ENCODE data around the gene PSMB3. TPM values are rescaled to one million over a fixed set of nuclear protein-coding genes. Genes with fewer than 3 reads are reported as not detected.
"Not testable (repeated sequence)": the region's sequence is repeated elsewhere in the genome, so short reads cannot be mapped to it uniquely, and the experiment has no call there.

Gene PSMB3
- total RNA-seq, 1 donor from 2014 or later, result 318 TPM

DNA sequence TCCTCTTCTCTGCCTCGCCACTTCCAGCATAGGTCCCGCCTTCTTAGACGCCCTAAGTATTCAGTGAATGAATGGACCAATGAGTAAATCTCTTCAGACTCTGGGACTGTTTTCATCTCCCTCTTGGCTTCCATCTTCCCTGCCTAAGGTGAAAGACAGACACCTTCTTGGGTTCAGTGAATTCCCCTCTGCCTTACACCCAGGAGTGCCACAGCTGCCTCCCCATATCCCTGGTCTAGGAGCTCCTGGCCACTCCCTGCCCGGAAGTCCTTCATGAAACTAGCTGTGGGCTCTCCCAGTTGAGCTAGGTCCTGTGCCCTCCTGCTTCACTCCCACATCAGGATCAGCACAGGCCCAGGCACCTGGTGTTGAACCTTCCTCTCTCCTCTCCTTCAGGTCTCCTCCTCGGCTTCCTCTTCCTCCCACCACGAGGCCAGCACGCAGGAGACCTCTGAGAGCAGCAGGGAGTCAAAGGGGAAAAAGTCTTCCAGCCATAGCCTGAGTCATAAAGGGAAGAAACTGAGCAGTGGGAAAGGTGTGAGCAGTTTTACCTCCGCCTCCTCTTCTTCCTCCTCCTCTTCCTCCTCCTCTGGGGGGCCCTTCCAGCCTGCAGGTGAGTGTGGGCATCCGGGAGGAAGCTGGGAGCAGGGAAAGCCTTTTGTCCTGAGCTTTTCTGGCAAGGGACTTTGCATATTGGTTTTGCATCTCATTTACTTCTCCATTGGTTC is 37.2 kb upstream of the PSMB3 start:
- intact Hi-C loops (cut with micrococcal nuclease), result no loop called here

- intact Hi-C loops (cut with micrococcal nuclease), result no loop called here
These were observed 36.1 kb upstream of the PSMB3 start for GRCh38 chr17:38716368-38717005.

DNA sequence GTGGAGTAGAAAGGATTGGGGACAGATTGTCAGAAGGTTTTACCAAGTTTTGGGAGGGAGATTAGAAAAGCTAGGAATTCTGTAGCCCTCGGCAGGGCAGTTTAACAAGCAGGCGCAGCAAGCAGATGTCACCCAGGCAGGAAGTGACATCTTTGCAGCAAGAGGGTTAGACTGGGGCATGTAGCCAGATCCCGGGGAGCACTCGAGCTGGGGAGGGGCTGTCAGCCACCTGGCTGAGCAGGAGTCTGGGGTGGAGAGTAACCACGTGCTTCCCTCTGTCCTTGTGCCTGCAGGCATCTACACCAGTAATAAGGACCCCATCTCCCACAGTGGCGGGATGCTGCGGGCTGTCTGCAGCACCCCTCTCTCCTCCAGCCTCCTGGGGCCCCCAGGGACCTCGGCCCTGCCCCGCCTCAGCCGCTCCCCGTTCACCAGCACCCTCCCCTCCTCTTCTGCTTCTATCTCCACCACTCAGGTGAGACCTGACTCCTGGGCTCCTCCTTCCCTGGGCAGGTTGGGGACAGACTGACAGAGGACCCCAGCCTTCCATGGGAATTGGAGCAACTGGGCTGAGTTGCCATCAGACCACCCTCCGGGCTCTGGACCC is 35.3 kb upstream of the PSMB3 start:
- intact Hi-C loops (cut with micrococcal nuclease), result no loop called here

DNA sequence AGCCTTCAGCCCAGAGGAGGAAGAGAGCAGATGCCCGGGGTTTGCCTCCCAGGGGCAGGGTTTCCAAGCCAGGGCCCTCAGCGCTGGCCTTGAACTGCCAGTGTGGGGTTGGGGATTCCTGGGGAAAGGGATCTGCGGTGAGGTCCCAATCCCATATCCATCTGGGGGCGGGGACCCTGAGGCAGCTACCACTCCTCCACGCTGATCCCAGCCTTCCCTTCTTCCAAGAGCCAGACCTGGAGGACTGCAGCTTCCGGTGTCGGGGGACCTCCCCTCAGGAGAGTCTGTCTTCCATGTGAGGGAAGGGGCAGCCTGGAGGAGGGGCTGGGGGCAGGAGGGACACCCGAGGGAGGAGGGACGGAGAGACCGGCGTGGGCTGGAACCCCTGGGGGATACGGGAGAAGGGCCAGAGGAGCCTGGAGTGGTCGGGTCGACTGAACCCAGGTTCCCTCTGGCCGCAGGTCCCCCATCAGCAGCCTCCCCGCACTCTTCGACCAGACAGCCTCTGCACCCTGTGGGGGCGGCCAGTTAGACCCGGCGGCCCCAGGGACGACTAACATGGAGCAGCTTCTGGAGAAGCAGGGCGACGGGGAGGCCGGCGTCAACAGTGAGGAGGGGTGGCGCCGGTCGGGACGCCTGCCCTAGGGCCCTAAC is 33.1 kb upstream of the PSMB3 start:
- intact Hi-C loops (cut with micrococcal nuclease), result no loop called here

GRCh38 chr17:38719943-38720641 is 32.4 kb upstream of the PSMB3 start:
- intact Hi-C loops (cut with micrococcal nuclease), result no loop called here

DNA sequence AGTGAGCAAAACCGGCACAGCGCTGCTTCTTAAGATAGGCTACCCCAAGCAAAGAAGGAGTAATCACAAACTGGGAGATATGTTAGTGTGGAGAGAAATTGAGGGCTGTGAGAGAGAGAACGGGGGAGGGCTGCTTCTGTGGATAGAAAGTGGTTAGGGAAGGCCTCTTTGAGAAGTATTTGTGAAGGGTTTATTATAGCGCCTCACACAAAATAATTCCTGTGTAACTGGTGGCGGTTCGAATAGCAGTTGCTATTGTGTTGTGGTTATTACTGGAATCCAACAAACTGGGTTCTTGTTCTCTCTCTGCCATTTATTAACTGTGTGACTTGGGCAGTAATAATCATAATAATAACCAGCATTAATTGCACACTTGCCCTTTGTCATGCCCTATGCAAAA is 31.6 kb upstream of the PSMB3 start:
- intact Hi-C loops (cut with micrococcal nuclease), result no loop called here

DNA sequence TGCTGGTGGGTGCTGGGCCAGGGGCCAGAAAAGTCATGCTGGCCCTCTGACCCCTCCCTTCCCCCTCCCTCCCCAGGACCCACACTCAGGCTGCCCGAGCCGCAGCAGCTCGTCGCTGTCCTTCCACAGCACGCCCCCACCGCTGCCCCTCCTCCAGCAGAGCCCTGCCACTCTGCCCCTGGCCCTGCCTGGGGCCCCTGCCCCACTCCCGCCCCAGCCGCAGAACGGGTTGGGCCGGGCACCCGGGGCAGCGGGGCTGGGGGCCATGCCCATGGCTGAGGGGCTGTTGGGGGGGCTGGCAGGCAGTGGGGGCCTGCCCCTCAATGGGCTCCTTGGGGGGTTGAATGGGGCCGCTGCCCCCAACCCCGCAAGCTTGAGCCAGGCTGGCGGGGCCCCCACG is 30.7 kb upstream of the PSMB3 start:
- intact Hi-C loops (cut with micrococcal nuclease), result no loop called here

DNA sequence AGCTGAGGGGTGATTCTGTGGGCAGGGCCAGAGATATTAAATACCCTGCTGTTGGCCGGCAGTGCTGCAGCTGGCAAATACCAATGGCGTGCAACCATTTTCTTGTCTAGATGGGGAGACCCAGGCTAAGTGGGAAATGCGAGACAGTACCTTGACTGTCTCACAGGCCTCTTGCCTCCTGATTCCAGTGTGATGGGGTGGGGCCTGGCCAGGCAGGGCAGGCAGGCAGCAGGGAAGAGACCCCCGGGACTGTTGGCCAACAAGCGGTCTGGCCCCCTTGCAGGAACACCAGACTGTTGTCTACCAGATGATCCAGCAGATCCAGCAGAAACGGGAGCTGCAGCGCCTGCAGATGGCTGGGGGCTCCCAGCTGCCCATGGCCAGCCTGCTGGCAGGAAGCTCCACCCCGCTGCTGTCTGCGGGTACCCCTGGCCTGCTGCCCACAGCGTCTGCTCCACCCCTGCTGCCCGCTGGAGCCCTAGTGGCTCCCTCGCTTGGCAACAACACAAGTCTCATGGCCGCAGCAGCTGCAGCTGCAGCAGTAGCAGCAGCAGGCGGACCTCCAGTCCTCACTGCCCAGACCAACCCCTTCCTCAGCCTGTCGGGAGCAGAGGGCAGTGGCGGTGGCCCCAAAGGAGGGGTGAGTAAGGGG is 28.1 kb upstream of the PSMB3 start:
- intact Hi-C loops (cut with micrococcal nuclease), result no loop called here

GRCh38 chr17:38725066-38725465 is 27.5 kb upstream of the PSMB3 start:
- intact Hi-C loops (cut with micrococcal nuclease), result no loop called here

- intact Hi-C loops (cut with micrococcal nuclease), result not testable (repeated sequence)
These were observed 26.4 kb upstream of the PSMB3 start for GRCh38 chr17:38726145-38726544.

- intact Hi-C loops (cut with micrococcal nuclease), result loop anchor here (1.0 kb wide), 3 partner anchors 9 to 26 kb away; no protein-coding TSS in a partner anchor
These were observed 24.8 kb upstream of the PSMB3 start for GRCh38 chr17:38727736-38728135.

- intact Hi-C loops (cut with micrococcal nuclease), result loop anchor here (1.0 kb wide), 3 partner anchors 10 to 27 kb away; no protein-coding TSS in a partner anchor
These were observed 24.2 kb upstream of the PSMB3 start for GRCh38 chr17:38728290-38728831.

GRCh38 chr17:38729368-38729885 is 23.1 kb upstream of the PSMB3 start:
- intact Hi-C loops (cut with micrococcal nuclease), result no loop called here

DNA sequence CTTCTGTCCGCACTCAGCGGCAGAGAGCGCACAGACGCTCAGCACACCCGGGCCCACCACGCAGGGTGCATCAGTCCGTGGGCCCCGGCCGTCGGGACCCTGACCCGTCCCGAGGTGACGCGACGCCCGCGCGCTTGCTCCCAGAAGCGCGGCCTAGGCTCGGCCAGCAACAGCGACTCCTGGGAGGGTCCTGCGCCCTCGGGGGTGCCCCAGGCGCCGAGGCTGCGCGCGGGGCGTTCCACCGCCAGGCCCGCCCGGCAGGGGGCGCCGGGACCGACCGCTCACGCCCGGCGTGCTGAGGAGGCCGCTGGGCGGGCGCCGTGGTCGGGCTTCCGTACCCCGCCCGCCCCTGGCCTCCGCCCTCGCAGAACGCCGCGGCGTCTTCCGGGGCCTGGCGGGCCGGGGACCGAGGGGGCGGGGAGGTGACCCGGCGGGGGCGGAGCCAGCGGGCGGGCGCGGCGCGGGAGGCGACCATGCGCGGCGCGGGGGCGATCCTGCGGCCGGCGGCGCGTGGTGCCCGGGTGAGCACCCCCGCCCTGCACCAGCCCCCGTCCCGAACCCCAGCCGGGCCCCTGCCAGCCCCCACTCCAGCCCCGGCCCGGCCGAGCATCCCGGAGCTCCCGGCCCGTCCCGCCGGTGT is 22.5 kb upstream of the PSMB3 start, which contains the start of gene CISD3:
CISD3 (plus strand) TSS at position 456 of the 640 bp plus-strand sequence; CDS start at position 474, 18 bp downstream.
- intact Hi-C loops (cut with micrococcal nuclease), result loop anchor here (1.0 kb wide), 3 partner anchors 22 to 172 kb away; partner anchors contain the start of gene PSMB3

DNA sequence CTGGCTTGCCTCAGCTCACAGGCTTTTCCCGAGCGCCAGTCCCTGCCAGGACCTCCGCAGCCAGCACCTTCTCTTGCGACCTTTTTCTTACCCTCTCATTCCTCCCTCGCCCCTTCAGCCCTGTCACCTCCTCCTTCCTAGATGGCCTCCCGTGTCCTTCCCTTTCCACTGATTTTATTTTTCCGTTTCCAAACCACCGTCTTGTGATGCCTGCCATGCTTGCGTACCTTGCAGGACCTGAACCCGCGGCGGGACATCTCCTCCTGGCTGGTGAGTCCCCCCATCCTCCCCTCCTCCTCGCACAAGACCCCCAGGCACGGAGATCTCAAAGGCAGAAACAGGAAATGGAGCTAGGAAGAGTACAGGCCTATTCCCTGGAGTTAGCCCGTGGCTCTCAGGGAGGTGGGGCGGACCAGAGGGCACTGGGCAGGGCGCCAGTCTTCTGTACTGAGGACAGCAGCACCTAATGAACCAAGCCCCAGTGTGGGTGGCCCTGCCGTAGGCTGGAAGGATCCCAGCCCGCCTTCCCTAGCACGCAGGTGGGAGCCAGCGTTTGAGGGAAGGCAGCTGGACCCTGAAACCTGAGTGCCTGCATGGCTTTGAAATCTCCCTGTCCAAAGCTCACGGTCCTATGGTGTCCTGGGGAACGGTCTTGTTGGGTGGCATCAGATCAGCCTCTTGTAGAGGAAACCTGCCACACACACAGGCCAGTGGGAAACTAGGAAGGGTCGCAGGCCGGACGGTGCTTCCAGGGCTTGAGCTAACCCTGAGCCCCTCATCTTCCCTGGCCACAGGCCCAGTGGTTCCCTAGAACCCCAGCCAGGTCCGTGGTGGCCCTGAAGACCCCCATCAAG is 21.8 kb upstream of the PSMB3 start:
- intact Hi-C loops (cut with micrococcal nuclease), result loop anchor here (1.0 kb wide), 3 partner anchors 22 to 172 kb away; partner anchors contain the start of gene PSMB3

GRCh38 chr17:38731526-38732294 is 20.8 kb upstream of the PSMB3 start:
- intact Hi-C loops (cut with micrococcal nuclease), result no loop called here

DNA sequence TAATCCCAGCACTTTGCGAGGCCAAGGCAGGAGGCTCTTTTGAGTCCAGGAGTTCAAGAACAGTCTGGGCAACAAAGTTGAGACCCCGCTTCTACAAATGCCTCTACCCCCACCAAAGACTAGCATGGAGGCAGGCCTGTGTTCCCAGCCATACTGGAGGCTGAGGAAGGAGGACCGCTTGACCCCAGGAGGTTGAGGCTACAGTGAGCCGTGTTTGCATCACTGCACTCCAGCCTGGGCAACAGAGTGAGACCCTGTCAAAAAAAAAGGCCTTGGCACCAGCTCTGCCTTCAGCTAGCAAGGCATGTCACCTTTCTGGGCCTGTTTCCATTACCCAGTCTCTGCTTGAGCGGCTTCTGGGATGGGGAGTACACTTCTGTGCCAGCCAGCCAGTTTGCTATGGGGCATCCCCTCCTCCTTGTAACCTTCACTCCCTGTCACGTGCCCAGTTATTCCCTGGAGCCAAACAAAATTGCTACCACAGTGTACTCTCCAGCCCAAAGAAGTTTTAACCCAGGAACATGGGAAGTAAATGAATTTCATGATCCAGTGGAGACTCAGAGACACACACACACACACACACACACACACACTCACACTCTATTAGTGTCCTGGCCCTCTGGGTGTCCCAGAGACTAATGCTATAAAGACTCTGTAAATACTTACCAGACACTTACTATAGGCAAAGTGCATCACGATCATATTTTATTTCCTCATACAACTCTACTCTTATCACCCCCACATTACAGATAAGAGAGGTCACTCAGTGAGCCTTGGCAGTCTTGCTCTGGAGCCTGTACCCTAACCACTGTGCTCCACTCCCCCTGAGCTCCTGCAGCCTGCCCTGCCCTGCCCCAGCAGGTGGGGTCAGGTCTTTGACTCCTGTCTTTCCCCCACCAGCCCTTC is 19.9 kb upstream of the PSMB3 start:
- intact Hi-C loops (cut with micrococcal nuclease), result no loop called here

Data from T-helper 1 cell treated with Interleukin-12 subunit alpha and Interleukin-12 subunit beta and Interleukin-4 antibody, amounts not matched to agents 30 ng/mL and 1 ng/mL, for 36 hours (primary cell).